ENCODE measurements around the gene COPS6.
A peak's percentile ranks its signal among the peaks of the same experiment; 100 is the strongest.

The COPS6 gene

GRCh38 chr7:100080907-100081534 is 7.7 kb upstream of the COPS6 start:
- DNase-seq: no peak

- peak; percentile 99 for DNase-seq
These were observed 7.2 kb upstream of the COPS6 start, which contains the start of gene ZNF3 for GRCh38 chr7:100081535-100082102. ZNF3 (minus strand) TSS chr7:100081723; CDS start chr7:100077357, 4,366 bp downstream.

GRCh38 chr7:100082978-100083377 is 5.8 kb upstream of the COPS6 start:
- no peak for DNase-seq

- DNase-seq: no peak
These were observed 3.3 kb upstream of the COPS6 start for GRCh38 chr7:100085515-100085914.

DNA sequence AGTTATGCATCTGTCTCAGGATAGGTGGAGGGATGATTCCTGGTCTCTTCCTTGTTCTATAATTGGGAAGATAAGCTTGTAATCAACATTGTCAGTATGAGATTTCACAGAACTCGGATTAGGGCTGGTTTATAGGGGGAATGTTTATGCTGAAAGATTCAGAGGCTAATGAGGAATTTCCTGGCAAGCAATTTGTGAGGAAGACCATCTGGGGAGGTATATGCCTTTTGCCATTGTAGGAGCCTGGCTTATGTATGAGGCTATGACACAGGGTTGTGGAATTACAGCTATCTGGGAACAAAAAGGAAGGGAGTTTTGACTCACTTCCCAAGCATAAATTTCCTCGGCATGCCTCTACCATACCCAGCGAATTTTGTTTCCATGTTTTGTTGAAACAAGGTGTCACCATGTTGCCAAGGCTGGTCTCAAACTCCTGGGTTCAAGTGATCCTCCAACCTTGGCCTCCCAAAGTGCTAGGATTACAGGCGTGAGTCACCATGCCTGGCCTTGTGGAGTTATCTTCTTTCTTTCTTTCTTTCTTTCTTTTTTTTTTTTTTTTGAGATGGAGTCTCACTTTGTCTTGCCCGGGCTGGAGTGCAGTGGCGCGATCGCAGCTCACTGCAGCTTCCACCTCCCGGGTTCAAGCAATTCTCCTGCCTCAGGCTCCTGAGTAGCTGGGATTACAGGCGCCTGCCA is 1.6 kb upstream of the COPS6 start:
- peak; percentile 97 for DNase-seq

DNA sequence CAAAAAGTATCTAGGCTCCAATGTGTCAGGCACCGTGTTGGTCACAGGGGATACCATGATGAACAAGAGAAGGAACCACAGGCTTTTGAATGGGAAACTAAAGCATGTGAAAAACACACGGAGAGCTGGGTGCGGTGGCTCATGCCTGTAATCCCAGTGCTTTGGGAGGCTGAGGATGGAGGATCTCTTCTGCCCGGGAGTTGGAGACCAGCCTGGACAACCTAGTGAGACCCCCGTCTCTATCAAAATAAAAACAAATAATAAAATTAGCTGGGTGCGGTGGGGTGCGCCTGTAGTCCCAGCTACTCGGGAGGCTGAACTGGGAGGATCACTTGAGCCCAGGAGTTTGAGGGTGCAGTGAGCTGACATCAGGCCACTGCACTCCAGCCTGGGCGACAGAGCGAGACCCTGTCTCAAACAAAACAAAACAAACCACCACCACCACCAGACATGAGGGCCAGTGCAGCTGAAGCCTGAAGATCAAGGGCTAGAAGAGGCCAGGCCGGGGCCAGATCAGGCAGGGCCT is 611 bp upstream of the COPS6 start:
- no peak for DNase-seq

DNA sequence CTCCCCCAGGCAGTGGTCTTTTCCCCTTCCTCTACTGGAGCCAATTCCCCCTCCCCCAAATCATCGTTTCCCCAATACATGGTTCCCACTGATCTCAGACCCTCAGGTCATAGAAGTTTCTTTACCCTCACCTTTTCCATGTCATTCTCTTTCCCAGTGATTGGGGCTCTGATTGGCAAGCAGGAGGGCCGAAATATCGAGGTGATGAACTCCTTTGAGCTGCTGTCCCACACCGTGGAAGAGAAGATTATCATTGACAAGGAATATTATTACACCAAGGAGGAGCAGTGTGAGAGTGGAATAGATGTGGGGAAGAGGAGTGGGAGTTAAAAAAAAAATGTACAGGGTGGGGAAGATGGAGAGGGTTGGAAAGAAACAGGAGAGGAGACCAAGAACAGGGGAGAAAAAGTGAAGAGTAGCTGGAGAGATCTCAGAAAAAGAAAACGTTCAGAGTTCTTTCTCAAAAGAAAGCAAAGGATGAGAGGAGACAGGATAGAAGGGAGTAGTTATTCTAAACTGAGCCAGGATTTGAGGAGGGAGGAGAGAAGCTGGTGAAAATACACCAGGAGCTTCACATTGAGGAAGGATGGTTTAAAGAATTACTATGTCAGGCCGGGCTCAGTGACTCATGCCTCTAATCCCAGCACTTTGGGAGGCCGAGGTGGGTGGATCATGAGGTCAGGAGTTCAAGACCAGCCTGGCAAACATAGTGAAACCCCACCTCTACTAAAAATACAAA is 858 bp downstream of the COPS6 start:
- DNase-seq: no peak

DNA sequence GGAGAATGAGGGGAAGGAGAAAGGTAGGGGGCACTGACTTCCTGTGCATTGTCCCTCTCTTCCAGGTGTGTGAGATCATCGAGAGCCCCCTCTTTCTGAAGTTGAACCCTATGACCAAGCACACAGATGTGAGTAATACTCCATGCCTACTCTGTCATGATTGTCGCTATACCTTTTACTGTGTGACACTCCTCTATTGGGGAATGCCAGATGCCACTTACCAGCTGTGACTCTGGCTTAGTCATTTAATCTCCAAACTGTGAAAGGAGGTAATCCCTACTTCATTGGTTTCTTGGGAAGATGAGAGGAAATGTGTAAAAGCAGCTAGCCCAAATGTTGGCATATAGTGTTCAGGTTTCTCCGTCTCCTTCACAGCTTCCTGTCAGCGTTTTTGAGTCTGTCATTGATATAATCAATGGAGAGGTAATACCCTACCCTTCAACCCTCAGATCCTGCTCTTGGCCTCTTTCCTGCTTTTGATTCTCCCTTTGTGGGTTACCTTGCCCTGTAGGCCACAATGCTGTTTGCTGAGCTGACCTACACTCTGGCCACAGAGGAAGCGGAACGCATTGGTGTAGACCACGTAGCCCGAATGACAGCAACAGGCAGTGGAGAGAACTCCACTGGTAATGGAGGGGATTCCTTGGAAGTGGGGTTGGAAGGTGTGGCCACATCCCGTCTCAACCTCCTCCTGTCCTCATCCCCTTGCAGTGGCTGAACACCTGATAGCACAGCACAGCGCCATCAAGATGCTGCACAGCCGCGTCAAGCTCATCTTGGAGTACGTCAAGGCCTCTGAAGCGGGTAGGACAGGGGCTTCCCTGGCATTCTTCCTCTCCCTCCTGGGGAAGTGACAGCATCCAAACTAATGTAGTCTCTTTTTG is 2.0 kb downstream of the COPS6 start:
- DNase-seq: no peak

DNA sequence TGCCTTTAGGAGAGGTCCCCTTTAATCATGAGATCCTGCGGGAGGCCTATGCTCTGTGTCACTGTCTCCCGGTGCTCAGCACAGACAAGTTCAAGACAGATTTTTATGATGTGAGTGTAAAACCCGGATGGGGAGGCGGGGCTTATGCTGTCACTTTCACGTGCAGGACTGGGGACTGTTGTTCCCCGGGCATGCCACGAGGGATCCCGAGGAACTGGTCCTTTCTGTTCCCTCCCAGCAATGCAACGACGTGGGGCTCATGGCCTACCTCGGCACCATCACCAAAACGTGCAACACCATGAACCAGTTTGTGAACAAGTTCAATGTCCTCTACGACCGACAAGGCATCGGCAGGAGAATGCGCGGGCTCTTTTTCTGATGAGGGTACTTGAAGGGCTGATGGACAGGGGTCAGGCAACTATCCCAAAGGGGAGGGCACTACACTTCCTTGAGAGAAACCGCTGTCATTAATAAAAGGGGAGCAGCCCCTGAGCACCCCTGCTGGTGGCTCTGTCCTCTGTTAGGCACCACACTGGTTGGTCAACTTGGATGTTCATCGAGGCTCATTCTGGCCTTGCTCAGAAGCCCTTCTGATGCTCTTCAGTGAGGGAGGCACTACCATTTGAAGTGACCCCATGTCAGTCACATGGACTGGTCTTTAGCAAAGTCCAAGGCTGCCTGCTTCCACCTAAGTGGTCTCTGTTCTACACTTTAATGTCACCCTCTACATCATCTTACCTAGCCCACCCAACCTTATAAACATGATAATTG is 2.8 kb downstream of the COPS6 start:
- no peak for DNase-seq

DNA sequence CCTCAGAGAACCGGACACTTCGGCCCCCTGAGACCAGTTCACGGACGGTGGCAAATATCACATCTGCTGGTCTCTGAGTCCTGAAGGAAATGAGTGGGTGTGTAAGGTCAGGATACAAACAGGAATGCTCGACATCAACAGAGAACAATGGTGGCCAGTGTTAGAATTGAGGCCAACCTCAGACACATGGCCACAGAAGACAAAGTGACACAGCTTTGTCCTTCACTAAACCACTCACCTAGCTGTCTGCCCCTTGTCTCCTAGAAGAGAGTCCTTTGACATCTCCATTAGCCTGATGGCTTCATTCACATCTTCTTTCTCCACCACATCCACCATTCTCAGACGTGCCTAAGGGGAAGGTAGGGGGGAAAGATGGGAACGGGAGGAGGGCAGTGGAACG is 4.3 kb downstream of the COPS6 start:
- DNase-seq: no peak

DNA sequence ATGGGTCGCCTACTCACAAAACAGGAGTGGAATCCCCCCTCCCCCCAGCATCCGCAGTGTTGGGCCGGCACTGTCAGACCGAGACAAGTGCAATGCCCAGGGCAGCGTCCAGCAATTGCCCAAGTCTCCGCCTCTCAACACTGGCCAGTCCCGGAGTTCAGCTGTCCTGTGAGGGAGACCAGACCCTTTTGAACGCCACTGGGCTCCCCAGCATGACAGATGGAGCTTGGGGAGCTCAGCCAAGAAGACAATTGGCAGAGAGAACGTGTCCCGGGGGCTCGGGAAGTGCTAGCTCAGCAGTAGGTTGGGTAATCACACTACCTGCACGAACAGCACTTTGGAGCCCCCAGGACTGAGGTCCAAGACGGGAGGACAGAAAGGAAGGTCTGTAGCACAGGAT is 4.7 kb downstream of the COPS6 start:
- DNase-seq: no peak

GRCh38 chr7:100093925-100094486 is 5.2 kb downstream of the COPS6 start:
- DNase-seq: no peak

- no peak for DNase-seq
These were observed 6.5 kb downstream of the COPS6 start for GRCh38 chr7:100095289-100095688.

DNA sequence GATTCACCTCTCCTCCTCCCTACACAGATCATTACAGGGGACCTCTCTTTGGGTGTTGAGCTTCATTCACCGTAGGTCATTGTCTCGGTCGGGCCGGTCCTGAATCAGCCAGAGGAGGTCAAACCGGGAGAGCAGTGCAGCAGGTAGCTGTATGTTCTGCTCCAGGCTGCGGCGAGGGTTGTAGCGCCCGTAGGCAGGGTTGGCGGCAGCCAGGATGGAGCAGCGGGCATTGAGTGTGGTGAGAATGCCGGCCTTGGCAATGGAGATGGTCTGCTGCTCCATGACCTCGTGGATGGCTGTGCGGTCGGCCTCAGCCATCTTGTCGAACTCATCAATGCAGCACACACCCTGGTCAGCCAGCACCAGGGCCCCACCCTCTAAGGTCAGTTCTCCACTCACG is 6.9 kb downstream of the COPS6 start:
- DNase-seq: no peak

- no peak for DNase-seq
These were observed 10.1 kb downstream of the COPS6 start for GRCh38 chr7:100098913-100099312.

DNA sequence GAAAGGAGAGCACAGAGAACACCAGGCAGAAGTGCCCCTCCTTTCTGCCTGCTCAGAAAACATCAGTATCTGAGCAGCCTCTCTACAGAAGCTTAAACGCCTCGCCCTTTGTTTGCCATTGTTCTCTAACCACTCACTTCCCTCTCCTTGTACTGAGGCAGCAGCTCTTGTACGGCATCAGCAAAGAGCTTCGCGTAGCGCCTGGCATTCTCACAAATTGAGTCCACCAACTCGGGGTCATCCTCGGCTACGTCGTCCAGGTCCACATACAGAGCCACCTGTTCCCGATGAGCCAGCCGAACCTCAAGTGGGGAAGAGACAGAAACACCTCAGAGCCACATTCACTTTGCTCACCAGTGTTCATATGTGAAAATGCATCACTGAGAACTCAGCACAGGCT is 10.7 kb downstream of the COPS6 start:
- DNase-seq: no peak

DNA sequence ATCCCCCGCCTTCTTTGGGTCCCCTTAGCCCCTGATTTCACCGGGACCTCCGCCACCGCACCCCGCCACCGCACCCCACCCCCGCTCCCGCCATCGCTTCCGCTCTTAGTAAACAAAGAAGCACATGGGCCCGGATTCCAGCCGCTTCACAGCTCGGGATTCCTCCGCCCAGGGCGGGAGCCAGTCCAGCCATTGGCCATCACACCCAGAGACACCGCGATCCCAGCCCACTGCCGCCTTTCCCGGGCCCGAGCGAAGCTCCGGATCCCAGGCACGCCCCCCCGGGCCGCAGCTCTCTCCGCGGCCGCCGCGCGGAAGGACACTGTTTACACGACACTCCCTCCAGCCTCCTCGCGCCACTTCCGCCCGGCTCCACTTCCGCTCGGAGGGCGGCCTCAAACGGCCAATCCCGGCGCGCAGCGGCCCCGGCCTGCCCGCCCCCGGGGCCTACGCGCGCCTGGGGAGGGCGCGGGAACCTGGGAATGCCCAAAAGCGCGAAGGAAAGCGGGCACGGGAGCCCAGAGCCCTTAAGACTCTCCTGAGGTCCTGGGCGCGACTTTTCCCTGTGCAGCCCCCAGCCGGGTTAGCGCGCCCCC is 11.7 kb downstream of the COPS6 start:
- DNase-seq: peak; percentile 98

DNA sequence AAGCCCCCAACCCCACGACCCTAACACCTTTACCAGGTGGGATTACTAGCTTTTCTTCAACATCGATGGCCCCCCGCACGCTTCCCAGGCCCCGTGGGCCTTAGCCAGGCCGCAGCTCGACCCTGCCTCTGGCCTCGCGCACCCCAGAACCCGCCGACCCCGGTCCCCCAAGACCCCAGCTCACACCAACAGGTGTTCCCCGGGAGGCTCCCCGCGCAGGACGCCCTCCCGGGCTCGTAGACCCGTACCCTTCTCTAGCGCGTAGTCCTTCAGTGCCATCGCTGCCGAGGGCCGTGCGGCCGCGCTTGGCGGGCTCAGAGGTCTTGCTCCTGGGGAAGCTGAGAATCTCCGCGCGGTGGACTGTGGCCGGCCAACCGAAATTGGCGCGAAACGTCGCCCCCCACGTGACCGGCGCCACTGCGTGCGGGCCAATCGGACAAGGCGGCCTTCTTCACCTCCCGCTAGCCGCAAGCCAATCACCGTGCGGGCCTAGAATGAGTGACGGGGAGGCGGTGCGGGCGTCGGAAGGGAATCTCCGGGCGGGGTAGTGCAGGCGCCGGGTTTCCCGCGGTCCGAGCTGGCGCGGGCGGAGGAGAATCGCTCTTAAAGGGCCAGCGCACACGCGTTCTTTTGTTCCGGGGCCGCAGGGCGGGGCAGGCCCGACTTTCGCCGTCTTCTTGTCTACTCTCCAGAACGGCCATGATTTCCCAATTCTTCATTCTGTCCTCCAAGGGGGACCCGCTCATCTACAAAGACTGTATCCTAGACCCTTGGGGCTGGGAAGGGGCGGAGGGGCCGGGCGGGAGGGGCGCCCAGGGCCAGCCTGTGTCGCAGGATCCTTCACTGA is 12.5 kb downstream of the COPS6 start, which contains the start of the genes AP4M1 and MCM7:
TSS of gene AP4M1 (plus strand) at position 628 of the 847 bp plus-strand sequence. CDS start at position 700, 72 bp downstream.
TSS of gene MCM7 (minus strand) at position 382 of the 847 bp plus-strand sequence. CDS start at position 279, 103 bp downstream.
- peak; percentile 100 for DNase-seq
